ENCODE data around the gene PML. TPM values are rescaled to one million over a fixed set of nuclear protein-coding genes. Genes with fewer than 3 reads are reported as not detected.
A peak's percentile ranks its signal among the peaks of the same experiment; 100 is the strongest.

Gene PML
- polyA plus RNA-seq, 3 donors = 13.1 to 40.7 (median 20.6) TPM

- Mint-ChIP-seq H3K9me3 (peaks cover 0 to 8% (median 5%) of the 10 kb centered on the region in 7 donors), H3K4me1 (peaks cover 40% of the 10 kb centered on the region), H3K4me3 (no peak overlapping the region), H3K27me3 (ENCODE audit: low read depth in 3 of 3) (peaks cover 0 to 3% (median 2%) of the 10 kb centered on the region in 3 donors), H3K36me3 (peaks cover under 1 to 6% of the 10 kb centered on the region in 2 donors), H3K27ac (peak overlapping the region in 1 of 7 donors; percentile 61)
- Histone ChIP-seq H3K9ac (ENCODE audit: insufficient read depth, low read length, poor library complexity, severe bottlenecking) (no peak overlapping the region), H3K4me1 (ENCODE audit: control insufficient read depth in 1 of 2, insufficient read depth in 2 of 2, low read length in 2 of 2) (peaks cover 33 to 42% of the 10 kb centered on the region in 2 donors), H3K9me3 (replicated peaks in 1 of 2; ENCODE audit: control insufficient read depth in 1 of 2, insufficient read depth in 1 of 2, low read length in 2 of 2) (peaks cover 5% of the 10 kb centered on the region in 2 donors), H3K36me3 (replicated peaks in 1 of 2; ENCODE audit: control insufficient read depth in 1 of 2, insufficient read depth in 2 of 2, low read length in 2 of 2) (no peaks in the 10 kb centered on the region), H3K4me3 (replicated peaks in 1 of 3; ENCODE audit: low read depth in 2 of 3, low read length in 3 of 3) (no peak overlapping the region), H3K79me2 (ENCODE audit: insufficient read depth, low read length) (no peaks in the 10 kb centered on the region), H3K4me2 (replicated peaks; ENCODE audit: extremely low read depth, low read length, poor library complexity, severe bottlenecking) (no peak overlapping the region), H3K27ac (ENCODE audit: low read depth in 1 of 2, low read length in 2 of 2) (no peak overlapping the region), H3K27me3 (ENCODE audit: control insufficient read depth in 2 of 2, insufficient read depth in 2 of 2, low read length in 2 of 2) (no peaks in the 10 kb centered on the region), H4K20me1 (ENCODE audit: insufficient read depth, low read length) (no peaks in the 10 kb centered on the region), H2AFZ (ENCODE audit: insufficient read depth, low read depth, low read length, poor library complexity, severe bottlenecking) (no peak overlapping the region)
- TF ChIP-seq CTCF (IDR thresholded peaks at IDR 0.05) = no peak
- intact Hi-C loops (cut with micrococcal nuclease) = loop anchor here (10.0 kb wide), 2 partner anchors 166 to 346 kb away; no protein-coding TSS in a partner anchor
- DNase-seq = no peak
- WGBS (ENCODE audit: insufficient coverage) = 100% methylated on average over 3 of the region's 3 CpGs
These were observed 15.6 kb upstream of the PML start for GRCh38 chr15:73978896-73979295.

- Histone ChIP-seq H3K27me3 (ENCODE audit: control insufficient read depth in 2 of 2, insufficient read depth in 2 of 2, low read length in 2 of 2) (no peaks in the 10 kb centered on the region), H3K9ac (ENCODE audit: insufficient read depth, low read length, poor library complexity, severe bottlenecking) (no peak overlapping the region), H3K27ac (ENCODE audit: low read depth in 1 of 2, low read length in 2 of 2) (no peak overlapping the region), H3K79me2 (ENCODE audit: insufficient read depth, low read length) (no peaks in the 10 kb centered on the region), H3K9me3 (replicated peaks in 1 of 2; ENCODE audit: control insufficient read depth in 1 of 2, insufficient read depth in 1 of 2, low read length in 2 of 2) (peaks cover under 1% of the 10 kb centered on the region in 2 donors), H3K4me3 (replicated peaks in 1 of 3; ENCODE audit: low read depth in 2 of 3, low read length in 3 of 3) (no peak overlapping the region), H2AFZ (ENCODE audit: insufficient read depth, low read depth, low read length, poor library complexity, severe bottlenecking) (no peak overlapping the region), H3K4me2 (replicated peaks; ENCODE audit: extremely low read depth, low read length, poor library complexity, severe bottlenecking) (no peak overlapping the region), H3K4me1 (ENCODE audit: control insufficient read depth in 1 of 2, insufficient read depth in 2 of 2, low read length in 2 of 2) (peaks cover 36 to 42% of the 10 kb centered on the region in 2 donors), H4K20me1 (ENCODE audit: insufficient read depth, low read length) (no peaks in the 10 kb centered on the region), H3K36me3 (replicated peaks in 1 of 2; ENCODE audit: control insufficient read depth in 1 of 2, insufficient read depth in 2 of 2, low read length in 2 of 2) (no peaks in the 10 kb centered on the region)
- DNase-seq = no peak
- no CpG with 5 or more reads among the region's 1 CpG for WGBS (ENCODE audit: insufficient coverage)
- no peak for TF ChIP-seq CTCF (IDR thresholded peaks at IDR 0.05)
- Mint-ChIP-seq H3K4me1 (peaks cover 38% of the 10 kb centered on the region), H3K36me3 (peaks cover 6 to 9% of the 10 kb centered on the region in 2 donors), H3K4me3 (no peak overlapping the region), H3K27me3 (ENCODE audit: low read depth in 3 of 3) (peaks cover 0 to 1% (median 0%) of the 10 kb centered on the region in 3 donors), H3K27ac (no peak overlapping the region), H3K9me3 (peaks cover 0 to 2% (median 0%) of the 10 kb centered on the region in 7 donors)
- intact Hi-C loops (cut with micrococcal nuclease) = loop anchor here (10.0 kb wide), 2 partner anchors 165 to 345 kb away; no protein-coding TSS in a partner anchor
These were observed 14.9 kb upstream of the PML start for GRCh38 chr15:73979636-73980035.
